Choroid plexus epithelial cell (primary cell): ENCODE measurements around the gene ACSM2B.
"Not testable (repeated sequence)": the region's sequence is repeated elsewhere in the genome, so short reads cannot be mapped to it uniquely, and the experiment has no call there.

Experiments used
- DNase-seq: peaks from one replicate; pipeline ENCODE4 v3.0.0-alpha.2; 2010; ENCODE audit warnings: low read depth
- H3K4me3 ChIP-seq: 2 replicates; pipeline ENCODE4 v1.5.1; 2011; ENCODE audit warnings: low read depth, mild to moderate bottlenecking, control low read depth, low read length, moderate library complexity
- CTCF ChIP-seq: conservative IDR thresholded peaks from 2 replicates; pipeline ENCODE4 v1.5.1; 2011; ENCODE audit warnings: low read depth, mild to moderate bottlenecking, control low read depth, inconsistent platforms, low read length, moderate library complexity

ACSM2B gene

GRCh38 chr16:20507280-20507679 lies 68.9 kb downstream of the ACSM2B start:
- no peak for TF ChIP-seq CTCF
- no peak overlapping the region for H3K4me3 ChIP-seq
- DNase-seq: no peak

- DNase-seq: no peak
- TF ChIP-seq CTCF: no peak
- no peak overlapping the region for H3K4me3 ChIP-seq
Observed at GRCh38 chr16:20504418-20504817, 71.7 kb downstream of the ACSM2B start.

- not testable (repeated sequence) for H3K4me3 ChIP-seq, DNase-seq
Observed at GRCh38 chr16:20491448-20491847, 84.7 kb downstream of the ACSM2B start.

GRCh38 chr16:20490994-20491393 lies 85.2 kb downstream of the ACSM2B start:
- not testable (repeated sequence) for DNase-seq, H3K4me3 ChIP-seq
